GM19468 (cell line): Measurements from ENCODE around the gene KIF3C.
A peak's percentile ranks its signal among the peaks of the same experiment; 100 is the strongest.

Source experiments
- ATAC-seq: cut with Tn5 transposase; IDR thresholded peaks from one replicate; pipeline ENCODE4 v1.9.1; 2021; ENCODE audit warnings: mild to moderate bottlenecking, moderate library complexity, moderate number of reproducible peaks; ENCODE audit not compliant: unreplicated experiment; ENCODE audit errors: extremely low read depth

KIF3C gene

DNA sequence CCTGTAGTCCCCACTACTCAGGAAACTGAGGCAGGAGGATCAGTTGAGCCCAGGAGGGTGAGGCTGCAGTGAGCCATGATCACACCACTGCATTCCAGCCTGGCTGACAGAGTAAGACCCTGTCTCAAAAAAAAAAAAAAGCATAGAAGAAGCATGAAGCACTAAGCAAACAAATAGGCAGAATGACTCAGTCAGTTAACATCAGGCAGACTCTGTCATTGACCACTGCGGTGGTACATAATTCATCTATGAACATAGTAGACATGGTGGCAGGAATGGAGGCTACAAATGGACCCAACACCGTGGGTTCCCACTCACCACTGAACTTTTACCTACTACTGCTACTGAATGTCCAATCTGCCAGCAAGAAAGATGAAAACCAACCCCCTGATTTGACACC lies 96.4 kb downstream of the KIF3C start:
- no peak for ATAC-seq

DNA sequence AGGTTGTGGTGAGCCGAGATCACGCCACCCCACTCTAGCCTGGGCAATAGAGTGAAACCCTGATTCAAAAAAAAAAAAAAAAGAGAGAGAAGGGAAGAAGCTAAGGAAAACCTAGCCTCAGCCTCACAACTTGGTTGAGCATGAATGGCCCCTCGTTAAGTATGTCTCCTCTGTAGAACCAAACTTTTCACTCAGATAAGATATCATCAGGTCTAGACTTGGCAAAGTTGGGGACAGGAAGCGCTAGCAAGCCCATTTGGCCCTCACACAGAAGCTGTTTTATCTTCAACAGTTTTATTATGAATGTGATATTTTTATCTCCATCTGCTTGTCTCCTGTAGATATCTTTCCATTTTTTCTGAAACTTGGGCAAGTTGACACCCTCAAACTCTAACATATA lies 100.5 kb downstream of the KIF3C start:
- ATAC-seq, result no peak

DNA sequence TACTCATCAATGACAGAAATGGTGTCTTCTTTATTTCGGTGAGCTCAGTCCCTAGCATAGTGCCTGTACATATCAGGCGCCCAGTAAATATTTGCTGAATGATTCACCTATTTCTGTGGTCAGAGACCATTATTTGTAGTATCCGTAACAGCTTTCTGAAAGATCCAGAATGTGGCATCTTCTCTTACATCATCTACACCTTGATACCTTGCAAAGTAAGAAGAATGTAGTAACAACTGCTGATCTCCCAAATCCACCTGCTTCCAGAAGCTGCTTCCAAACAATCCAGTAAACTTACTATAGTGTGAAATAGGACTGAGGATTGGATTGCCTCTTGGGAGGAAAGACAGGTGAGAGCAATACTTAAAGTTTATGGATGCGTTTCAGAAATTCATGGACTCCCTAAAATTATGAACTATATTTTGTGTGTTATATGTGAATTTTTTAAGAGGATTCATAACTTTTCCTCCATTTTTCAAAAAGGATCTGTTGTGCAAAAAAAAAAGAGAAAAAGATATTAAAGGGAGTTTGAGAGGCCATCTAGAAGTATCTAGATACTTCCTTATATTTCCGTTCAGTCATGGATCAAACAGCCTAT lies 103.1 kb downstream of the KIF3C start:
- ATAC-seq, result no peak

DNA sequence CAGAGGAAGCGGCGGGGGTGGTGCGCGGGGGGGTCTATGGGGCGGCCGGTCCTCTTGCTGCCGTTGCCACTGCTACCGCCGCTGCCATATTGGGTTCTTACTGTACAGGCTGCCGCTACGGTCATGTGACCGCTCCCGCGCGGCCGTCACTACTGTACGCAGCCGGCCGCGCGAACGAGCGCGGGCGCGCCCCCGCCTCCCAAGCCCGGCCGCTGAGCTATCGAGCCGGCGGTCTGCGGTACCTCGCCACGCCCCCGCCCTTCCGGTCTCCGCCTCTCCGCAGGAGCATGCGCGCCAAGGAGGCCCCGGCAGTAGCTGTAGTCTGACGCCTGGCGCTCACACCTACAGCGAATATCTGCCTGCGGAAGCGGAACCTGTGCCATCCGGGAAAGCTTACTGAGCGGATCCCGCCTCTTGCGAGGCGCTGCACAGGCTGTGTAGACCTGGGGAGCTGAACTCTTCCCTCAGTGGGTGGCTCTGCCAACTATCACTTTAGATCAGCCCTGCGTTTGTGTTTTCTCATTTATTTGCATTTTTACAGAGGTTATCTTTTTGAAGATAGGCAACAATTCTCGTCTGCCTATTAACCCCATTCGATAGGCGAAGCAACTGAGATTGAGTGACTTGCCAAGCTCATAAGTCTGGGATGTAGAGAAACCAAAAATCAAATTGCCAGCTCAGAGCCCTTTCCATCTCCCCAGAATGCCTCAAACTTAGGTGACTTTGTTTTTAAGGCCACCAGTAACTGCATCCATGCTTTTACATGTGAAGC lies 103.8 kb downstream of the KIF3C start, which contains the start of gene ASXL2:
ASXL2 (minus strand) TSS at position 127 of the 772 bp plus-strand sequence. CDS start 265 bp downstream, outside the sequence.
- peak; percentile 82 for ATAC-seq

DNA sequence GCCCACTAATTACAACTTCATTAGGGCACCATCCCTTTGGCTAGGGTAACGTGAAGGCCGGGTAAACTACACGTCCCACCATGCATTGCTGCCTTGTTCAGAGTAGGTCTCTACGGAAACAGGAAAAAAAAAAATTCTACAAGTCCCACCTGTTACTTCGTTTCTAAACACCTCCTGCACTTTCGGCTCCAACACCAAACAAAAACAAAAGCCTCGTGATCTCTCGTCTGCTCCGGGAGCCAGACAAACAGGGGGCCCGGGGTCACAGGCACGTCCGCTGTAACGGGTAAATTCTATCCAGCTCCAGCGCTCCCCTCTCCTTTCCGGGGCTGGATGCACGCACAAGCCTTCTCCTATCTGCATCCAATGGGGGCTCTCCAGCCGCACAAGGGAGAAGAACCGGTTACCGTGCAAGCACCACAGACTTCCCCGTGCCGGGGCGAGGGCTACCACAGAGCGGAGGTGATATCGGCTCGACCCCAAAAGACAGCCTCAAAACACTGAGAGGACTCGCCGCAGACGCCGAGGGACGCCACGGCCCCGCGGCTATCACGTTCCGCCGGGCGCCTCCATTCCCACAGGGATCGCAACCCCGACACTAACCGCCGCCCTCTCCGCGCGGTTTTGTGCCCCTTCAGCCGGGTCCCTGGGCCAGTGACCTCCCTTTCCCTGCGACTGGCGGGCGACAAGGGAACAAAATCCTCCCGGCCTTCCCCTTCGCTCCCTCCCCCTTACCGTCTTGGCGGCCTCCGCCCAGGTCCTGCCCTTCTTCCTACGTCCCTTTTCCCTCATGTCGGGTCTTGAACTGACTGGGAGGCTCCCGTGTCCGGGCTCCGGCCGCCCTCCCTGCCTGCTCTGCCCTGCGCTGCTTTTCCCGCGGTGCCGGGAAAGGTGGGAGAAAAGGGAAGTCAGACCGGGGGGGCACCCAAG lies 104.6 kb downstream of the KIF3C start:
- ATAC-seq, result peak; percentile 20
